ENCODE measurements around the gene MAP2K5. TPM values are rescaled to one million over a fixed set of nuclear protein-coding genes. Genes with fewer than 3 reads are reported as not detected.

MAP2K5 gene
- total RNA-seq, 2 experiments from 2014 or later, result 18.0 to 26.7 TPM

- peaks cover 1% of the 10 kb centered on the region for H3K27me3 Mint-ChIP-seq
- intact Hi-C loops (cut with DNase I, micrococcal nuclease), result no loop called here
- ChIA-PET CTCF (interaction anchor here (1.1 kb wide), 1 partner anchor 303 kb away, joined by 3 read pairs; no protein-coding TSS in a partner anchor), POLR2A (no interaction called here)
- no peak overlapping the region for H3K27ac Mint-ChIP-seq
- DNase-seq (no peak), ATAC-seq (no peak)
- H3K4me3 Mint-ChIP-seq, result no peak overlapping the region
- H3K36me3 Mint-ChIP-seq (ENCODE audit: low read depth), result no peaks in the 10 kb centered on the region
- no peaks in the 10 kb centered on the region for H3K9me3 Mint-ChIP-seq (ENCODE audit: low read depth)
- peaks cover 9% of the 10 kb centered on the region for H3K4me1 Mint-ChIP-seq
Observed at GRCh38 chr15:67852418-67852817, 309.9 kb downstream of the MAP2K5 start.

DNA sequence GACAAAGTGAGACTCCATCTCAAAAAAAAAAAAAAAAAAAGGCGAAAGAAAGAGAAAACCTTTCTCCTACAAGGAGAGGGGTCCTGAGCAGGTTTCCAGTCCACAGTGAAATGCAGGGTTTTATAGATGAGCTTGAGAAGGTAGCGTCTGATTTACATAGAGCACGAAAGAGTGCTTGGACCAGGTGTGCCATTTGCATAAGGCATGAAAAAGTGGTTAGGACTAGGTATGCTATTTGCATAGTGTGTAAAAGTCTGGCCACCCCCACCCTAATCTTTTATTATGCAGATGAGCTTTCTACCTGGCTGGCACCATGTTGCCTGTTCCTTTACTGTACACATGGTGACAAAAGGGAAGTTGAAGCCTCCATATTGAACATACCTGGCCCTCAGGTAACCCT lies 311.0 kb downstream of the MAP2K5 start:
- DNase-seq, result no peak
- ATAC-seq, result no peak
- Mint-ChIP-seq H3K4me1 (peaks cover 9% of the 10 kb centered on the region), H3K27ac (no peak overlapping the region), H3K9me3 (ENCODE audit: low read depth) (no peaks in the 10 kb centered on the region), H3K27me3 (no peaks in the 10 kb centered on the region), H3K4me3 (no peak overlapping the region), H3K36me3 (ENCODE audit: low read depth) (no peaks in the 10 kb centered on the region)
- ChIA-PET POLR2A (no interaction called here), CTCF (interaction anchor here (0.7 to 1.3 kb wide), 4 partner anchors 10 to 302 kb away, joined by 3 read pairs; no protein-coding TSS in a partner anchor)
- intact Hi-C loops (cut with DNase I, micrococcal nuclease), result no loop called here

DNA sequence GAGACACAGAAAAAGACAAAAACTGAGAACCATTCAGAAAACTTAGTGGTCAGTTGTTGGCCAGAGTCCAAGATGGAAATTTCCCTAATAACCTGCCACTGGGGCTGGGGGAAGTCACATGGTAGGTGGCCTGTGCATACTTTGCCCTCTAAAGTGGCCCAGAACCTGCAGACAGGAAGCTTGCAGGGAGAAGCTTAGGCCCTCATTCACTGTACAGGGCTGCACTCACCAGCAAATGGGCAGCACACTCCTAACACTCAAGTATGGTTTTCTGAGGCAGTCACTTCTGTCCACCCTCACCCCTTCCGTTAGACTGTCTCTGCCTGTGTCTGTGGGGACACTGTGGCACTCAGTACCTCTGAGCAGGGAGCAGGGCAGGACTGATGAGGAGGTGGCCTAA lies 311.9 kb downstream of the MAP2K5 start:
- Mint-ChIP-seq H3K4me3 (no peak overlapping the region), H3K27me3 (no peaks in the 10 kb centered on the region), H3K27ac (no peak overlapping the region), H3K4me1 (peaks cover 9% of the 10 kb centered on the region), H3K36me3 (ENCODE audit: low read depth) (no peaks in the 10 kb centered on the region), H3K9me3 (ENCODE audit: low read depth) (no peaks in the 10 kb centered on the region)
- intact Hi-C loops (cut with DNase I, micrococcal nuclease), result no loop called here
- no peak for ATAC-seq
- CTCF ChIA-PET, result interaction anchor here (0.9 to 1.3 kb wide), 2 partner anchors 9 to 10 kb away, joined by 3 read pairs; no protein-coding TSS in a partner anchor
- POLR2A ChIA-PET, result no interaction called here
- no peak for DNase-seq

DNA sequence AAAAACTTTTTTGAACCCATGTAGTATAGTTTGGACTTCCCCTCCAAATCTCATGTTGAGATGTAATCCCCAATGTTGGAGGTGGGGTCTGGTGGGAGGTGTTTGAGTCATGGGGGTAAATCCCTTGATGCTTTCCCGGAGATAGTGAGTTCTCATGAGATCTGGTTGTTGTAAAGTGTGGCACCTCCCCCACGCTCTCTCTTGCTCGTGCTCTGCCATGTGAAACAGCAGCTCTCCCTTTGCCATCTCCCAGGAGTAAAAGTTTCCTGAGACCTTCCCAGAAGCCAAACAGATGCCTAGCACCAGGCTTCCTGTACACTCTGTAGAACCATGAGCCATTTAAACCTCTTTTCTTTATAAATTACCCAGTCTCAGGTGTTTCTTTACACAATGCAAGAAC lies 313.3 kb downstream of the MAP2K5 start:
- ATAC-seq (peak; percentile 68), DNase-seq (peak; percentile 41)
- intact Hi-C loops (cut with DNase I, micrococcal nuclease), result no loop called here
- POLR2A ChIA-PET, result no interaction called here
- Mint-ChIP-seq H3K9me3 (ENCODE audit: low read depth) (no peaks in the 10 kb centered on the region), H3K27ac (peak overlapping the region; percentile 42), H3K27me3 (no peaks in the 10 kb centered on the region), H3K36me3 (ENCODE audit: low read depth) (no peaks in the 10 kb centered on the region), H3K4me3 (no peak overlapping the region), H3K4me1 (peaks cover 9% of the 10 kb centered on the region)
- CTCF ChIA-PET, result interaction anchor here (0.7 kb wide), 1 partner anchor 93 kb away, joined by 3 read pairs; no protein-coding TSS in a partner anchor

Other genes starting within 250 kb of the MAP2K5 start
- 1 to 10 TPM; 3.4 to 5.0 TPM for gene C15orf61, start 21.6 kb upstream of the MAP2K5 start, total RNA-seq